Adrenal gland (tissue), 5 donors: Measurements from ENCODE around the gene TENT4A.

Experiments
- CTCF ChIP-seq, 6 experiments: fragments of 450-650 bp in 4 of 6; fragments of 200-600 bp in 2 of 6; sonication (generic) in 1 of 6; IDR thresholded peaks; 1 replicate in 5 of 6; 2 replicates in 1 of 6; pipeline versions ENCODE4 v1.5.1 to v1.8.0; 2016 to 2021; ENCODE audit warnings: antibody characterized with exemption in 6 of 6, mild to moderate bottlenecking in 2 of 6, moderate library complexity in 1 of 6
- POLR2A ChIP-seq, 2 donors: fragments of 450-650 bp; IDR thresholded peaks; one replicate each; pipeline ENCODE4 v1.6.1; 2017; ENCODE audit warnings: antibody characterized with exemption in 2 of 2, mild to moderate bottlenecking in 2 of 2, moderate library complexity in 1 of 2
- donor health status: DM: no; HTN: no; CAD: no.

GRCh38 chr5:6700685-6701355 is 12.4 kb upstream of the TENT4A start:
- TF ChIP-seq POLR2A (IDR thresholded peaks at IDR 0.05) (no peak), CTCF (IDR thresholded peaks at IDR 0.05) (no peak)
